HepG2 (cell line): ENCODE data around the gene MRPL14. TPM values are rescaled to one million over a fixed set of nuclear protein-coding genes. Genes with fewer than 3 reads are reported as not detected.
A peak's percentile ranks its signal among the peaks of the same experiment; 100 is the strongest.

ENCODE experiments used
- ELF3 ChIP-seq: IDR thresholded peaks from 2 replicates; pipeline ENCODE4 v1.6.1; 2016; ENCODE audit warnings: missing genetic modification reagents, missing compliant biosample characterization
- FIP1L1 ChIP-seq: fragments of 200-400 bp; formaldehyde crosslinking; IDR thresholded peaks from 2 replicates; pipeline ENCODE4 v1.6.1; 2018; ENCODE audit warnings: low read depth, mild to moderate bottlenecking, low read length, moderate library complexity, borderline replicate concordance; ENCODE audit not compliant: insufficient read depth
- HIVEP1 ChIP-seq: sonication (generic); formaldehyde crosslinking; IDR thresholded peaks from 2 replicates; pipeline ENCODE4 v1.4.0; 2020; ENCODE audit warnings: mild to moderate bottlenecking, missing genetic modification reagents
- IRX3 ChIP-seq: sonication (generic); formaldehyde crosslinking; IDR thresholded peaks from 2 replicates; pipeline ENCODE4 v1.8.1; 2023; ENCODE audit warnings: mild to moderate bottlenecking, low read depth, missing genetic modification reagents, borderline replicate concordance
- NFYB ChIP-seq: sonication (generic); formaldehyde crosslinking; IDR thresholded peaks from 2 replicates; pipeline ENCODE4 v1.4.0; 2020; ENCODE audit warnings: missing genetic modification reagents
- SATB2 ChIP-seq: sonication (generic); formaldehyde crosslinking; IDR thresholded peaks from 2 replicates; pipeline ENCODE4 v1.5.0; 2020; ENCODE audit warnings: missing genetic modification reagents
- SRSF4 ChIP-seq: fragments of 200-400 bp; formaldehyde crosslinking; IDR thresholded peaks from one replicate; pipeline ENCODE4 v1.6.1; 2018; ENCODE audit warnings: mild to moderate bottlenecking, low read depth, low read length, moderate library complexity; ENCODE audit not compliant: poor library complexity, severe bottlenecking
- SYNCRIP ChIP-seq: fragments of 200-400 bp; formaldehyde crosslinking; IDR thresholded peaks from 2 replicates; pipeline ENCODE4 v1.6.1; 2018; ENCODE audit warnings: mild to moderate bottlenecking, low read depth, low read length; ENCODE audit not compliant: insufficient read depth
- ZFP1 ChIP-seq: IDR thresholded peaks from 2 replicates; pipeline ENCODE4 v1.6.1; 2016
- ZNF329 ChIP-seq: sonication (generic); formaldehyde crosslinking; IDR thresholded peaks from 2 replicates; pipeline ENCODE4 v1.9.0; 2021; ENCODE audit warnings: low read depth, mild to moderate bottlenecking, missing genetic modification reagents
- polyA plus RNA-seq, 8 experiments: library from polyadenylated mRNA; depleted of rRNA in 3 of 8; stranded (reverse) in 7 of 8; unstranded in 1 of 8; fragments of >200 nt; fragmentation: Illumina TruSeq in 4 of 8; extraction: Trizol in 4 of 8; gene quantifications; 2 replicates each; pipeline versions ENCODE4 v1.2.1 to v1.2.3, GENCODE V29; 2011 to 2016; ENCODE audit warnings: low read depth in 4 of 8, missing spikeins in 1 of 8, mixed read lengths in 1 of 8; ENCODE audit not compliant: insufficient read depth in 1 of 8
- total RNA-seq, 5 experiments: library from RNA; depleted of rRNA; stranded (reverse); fragments of >200 nt; fragmentation: Illumina TruSeq; extraction: Trizol; gene quantifications; 2 replicates each; pipeline ENCODE4 v1.2.3, GENCODE V29; 2016; ENCODE audit warnings: low read depth in 1 of 5
- TF ChIP-seq, protein P1 (sequence below): sonication (generic); formaldehyde crosslinking; IDR thresholded peaks from 2 replicates; pipeline ENCODE4 v1.4.0; 2020; ENCODE audit warnings: missing genetic modification reagents
- TF ChIP-seq, protein P2 (sequence below): sonication (generic); formaldehyde crosslinking; IDR thresholded peaks from 2 replicates; pipeline ENCODE4 v1.4.0; 2020; ENCODE audit warnings: missing genetic modification reagents, borderline replicate concordance
- TF ChIP-seq, protein P3 (sequence below): sonication (generic); formaldehyde crosslinking; IDR thresholded peaks from 2 replicates; pipeline ENCODE4 v1.4.0; 2020; ENCODE audit warnings: missing genetic modification reagents
- TF ChIP-seq, protein P4 (sequence below): sonication (generic); formaldehyde crosslinking; IDR thresholded peaks from 2 replicates; pipeline ENCODE4 v1.4.0; 2020; ENCODE audit warnings: mild to moderate bottlenecking, missing genetic modification reagents

The MRPL14 gene
- total and polyA plus RNA-seq, 2 of the 13 experiments (the other 11 are each of a cell fraction or from before 2014, with no cell fraction given), result 157 to 178 TPM

DNA sequence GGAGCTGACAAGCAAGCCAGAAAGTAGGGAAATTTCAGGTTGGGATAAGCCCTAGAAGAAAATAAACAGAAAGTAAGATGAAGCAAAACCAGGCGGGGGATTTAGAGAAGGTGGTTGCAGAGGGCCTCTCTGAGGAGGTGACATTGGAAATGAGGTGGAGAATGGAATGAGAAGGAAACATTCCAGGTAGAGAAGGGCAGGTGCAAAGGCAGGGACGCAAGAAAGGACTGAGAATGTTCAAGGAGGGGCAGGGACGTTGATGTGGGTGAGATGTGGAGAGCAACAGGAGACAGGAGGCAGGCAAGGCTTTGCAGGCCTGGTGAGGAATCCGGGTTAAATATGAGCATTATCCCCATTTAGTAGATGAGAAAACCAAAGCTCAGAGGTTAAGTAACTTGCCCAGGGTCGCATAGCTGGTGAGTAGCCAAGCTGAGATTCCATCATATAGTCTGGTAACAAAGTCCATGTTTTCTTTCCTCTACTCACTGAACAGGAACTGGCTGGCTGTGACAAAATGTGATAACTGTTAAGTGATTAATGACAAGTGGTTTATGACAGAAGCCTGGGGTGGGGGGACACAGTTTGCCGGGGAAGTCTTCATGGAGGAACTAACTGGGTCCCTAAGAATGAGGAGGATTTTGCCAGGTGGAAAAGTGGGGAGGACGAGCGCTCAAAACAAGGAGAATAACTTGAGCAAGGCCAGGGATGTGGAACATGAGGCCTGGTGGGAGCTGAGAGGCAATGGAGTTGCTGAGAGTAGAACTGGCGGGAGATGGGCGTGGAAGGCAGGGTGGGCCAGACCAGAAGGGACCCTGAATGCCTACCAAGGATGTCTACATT is 32.6 kb downstream of the MRPL14 start (continued):
- TF ChIP-seq, protein P1, sequence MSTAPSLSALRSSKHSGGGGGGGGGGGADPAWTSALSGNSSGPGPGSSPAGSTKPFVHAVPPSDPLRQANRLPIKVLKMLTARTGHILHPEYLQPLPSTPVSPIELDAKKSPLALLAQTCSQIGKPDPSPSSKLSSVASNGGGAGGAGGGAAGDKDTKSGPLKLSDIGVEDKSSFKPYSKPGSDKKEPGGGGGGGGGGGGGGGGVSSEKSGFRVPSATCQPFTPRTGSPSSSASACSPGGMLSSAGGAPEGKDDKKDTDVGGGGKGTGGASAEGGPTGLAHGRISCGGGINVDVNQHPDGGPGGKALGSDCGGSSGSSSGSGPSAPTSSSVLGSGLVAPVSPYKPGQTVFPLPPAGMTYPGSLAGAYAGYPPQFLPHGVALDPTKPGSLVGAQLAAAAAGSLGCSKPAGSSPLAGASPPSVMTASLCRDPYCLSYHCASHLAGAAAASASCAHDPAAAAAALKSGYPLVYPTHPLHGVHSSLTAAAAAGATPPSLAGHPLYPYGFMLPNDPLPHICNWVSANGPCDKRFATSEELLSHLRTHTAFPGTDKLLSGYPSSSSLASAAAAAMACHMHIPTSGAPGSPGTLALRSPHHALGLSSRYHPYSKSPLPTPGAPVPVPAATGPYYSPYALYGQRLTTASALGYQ (CRISPR knock-in tag), result no peak; the same call in 1 of the 2 replicates
- TF ChIP-seq FIP1L1, result no peak
- TF ChIP-seq HIVEP1 (CRISPR knock-in tag), result no peak
- no peak for TF ChIP-seq IRX3 (CRISPR knock-in tag)
- no peak for TF ChIP-seq SRSF4
- 0 out of 2 replicates have a peak, but pooled peaks have one; percentile 19 for TF ChIP-seq SATB2 (CRISPR knock-in tag)
- TF ChIP-seq NFYB (CRISPR knock-in tag), result 0 out of 2 replicates have a peak, but pooled peaks have one; percentile 9
- no peak for TF ChIP-seq ZNF329 (CRISPR knock-in tag)
- TF ChIP-seq, protein P2, sequence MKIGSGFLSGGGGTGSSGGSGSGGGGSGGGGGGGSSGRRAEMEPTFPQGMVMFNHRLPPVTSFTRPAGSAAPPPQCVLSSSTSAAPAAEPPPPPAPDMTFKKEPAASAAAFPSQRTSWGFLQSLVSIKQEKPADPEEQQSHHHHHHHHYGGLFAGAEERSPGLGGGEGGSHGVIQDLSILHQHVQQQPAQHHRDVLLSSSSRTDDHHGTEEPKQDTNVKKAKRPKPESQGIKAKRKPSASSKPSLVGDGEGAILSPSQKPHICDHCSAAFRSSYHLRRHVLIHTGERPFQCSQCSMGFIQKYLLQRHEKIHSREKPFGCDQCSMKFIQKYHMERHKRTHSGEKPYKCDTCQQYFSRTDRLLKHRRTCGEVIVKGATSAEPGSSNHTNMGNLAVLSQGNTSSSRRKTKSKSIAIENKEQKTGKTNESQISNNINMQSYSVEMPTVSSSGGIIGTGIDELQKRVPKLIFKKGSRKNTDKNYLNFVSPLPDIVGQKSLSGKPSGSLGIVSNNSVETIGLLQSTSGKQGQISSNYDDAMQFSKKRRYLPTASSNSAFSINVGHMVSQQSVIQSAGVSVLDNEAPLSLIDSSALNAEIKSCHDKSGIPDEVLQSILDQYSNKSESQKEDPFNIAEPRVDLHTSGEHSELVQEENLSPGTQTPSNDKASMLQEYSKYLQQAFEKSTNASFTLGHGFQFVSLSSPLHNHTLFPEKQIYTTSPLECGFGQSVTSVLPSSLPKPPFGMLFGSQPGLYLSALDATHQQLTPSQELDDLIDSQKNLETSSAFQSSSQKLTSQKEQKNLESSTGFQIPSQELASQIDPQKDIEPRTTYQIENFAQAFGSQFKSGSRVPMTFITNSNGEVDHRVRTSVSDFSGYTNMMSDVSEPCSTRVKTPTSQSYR, result no peak
- TF ChIP-seq, protein P3, sequence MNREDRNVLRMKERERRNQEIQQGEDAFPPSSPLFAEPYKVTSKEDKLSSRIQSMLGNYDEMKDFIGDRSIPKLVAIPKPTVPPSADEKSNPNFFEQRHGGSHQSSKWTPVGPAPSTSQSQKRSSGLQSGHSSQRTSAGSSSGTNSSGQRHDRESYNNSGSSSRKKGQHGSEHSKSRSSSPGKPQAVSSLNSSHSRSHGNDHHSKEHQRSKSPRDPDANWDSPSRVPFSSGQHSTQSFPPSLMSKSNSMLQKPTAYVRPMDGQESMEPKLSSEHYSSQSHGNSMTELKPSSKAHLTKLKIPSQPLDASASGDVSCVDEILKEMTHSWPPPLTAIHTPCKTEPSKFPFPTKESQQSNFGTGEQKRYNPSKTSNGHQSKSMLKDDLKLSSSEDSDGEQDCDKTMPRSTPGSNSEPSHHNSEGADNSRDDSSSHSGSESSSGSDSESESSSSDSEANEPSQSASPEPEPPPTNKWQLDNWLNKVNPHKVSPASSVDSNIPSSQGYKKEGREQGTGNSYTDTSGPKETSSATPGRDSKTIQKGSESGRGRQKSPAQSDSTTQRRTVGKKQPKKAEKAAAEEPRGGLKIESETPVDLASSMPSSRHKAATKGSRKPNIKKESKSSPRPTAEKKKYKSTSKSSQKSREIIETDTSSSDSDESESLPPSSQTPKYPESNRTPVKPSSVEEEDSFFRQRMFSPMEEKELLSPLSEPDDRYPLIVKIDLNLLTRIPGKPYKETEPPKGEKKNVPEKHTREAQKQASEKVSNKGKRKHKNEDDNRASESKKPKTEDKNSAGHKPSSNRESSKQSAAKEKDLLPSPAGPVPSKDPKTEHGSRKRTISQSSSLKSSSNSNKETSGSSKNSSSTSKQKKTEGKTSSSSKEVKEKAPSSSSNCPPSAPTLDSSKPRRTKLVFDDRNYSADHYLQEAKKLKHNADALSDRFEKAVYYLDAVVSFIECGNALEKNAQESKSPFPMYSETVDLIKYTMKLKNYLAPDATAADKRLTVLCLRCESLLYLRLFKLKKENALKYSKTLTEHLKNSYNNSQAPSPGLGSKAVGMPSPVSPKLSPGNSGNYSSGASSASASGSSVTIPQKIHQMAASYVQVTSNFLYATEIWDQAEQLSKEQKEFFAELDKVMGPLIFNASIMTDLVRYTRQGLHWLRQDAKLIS (CRISPR knock-in tag), result peak; percentile 68; the same call in 1 of the 2 replicates
- peak; percentile 84; the same call in 1 of the 2 replicates for TF ChIP-seq ZFP1 (CRISPR knock-in tag)
- no peak for TF ChIP-seq SYNCRIP
- peak; percentile 96 for TF ChIP-seq ELF3 (CRISPR knock-in tag)
- TF ChIP-seq, protein P4, sequence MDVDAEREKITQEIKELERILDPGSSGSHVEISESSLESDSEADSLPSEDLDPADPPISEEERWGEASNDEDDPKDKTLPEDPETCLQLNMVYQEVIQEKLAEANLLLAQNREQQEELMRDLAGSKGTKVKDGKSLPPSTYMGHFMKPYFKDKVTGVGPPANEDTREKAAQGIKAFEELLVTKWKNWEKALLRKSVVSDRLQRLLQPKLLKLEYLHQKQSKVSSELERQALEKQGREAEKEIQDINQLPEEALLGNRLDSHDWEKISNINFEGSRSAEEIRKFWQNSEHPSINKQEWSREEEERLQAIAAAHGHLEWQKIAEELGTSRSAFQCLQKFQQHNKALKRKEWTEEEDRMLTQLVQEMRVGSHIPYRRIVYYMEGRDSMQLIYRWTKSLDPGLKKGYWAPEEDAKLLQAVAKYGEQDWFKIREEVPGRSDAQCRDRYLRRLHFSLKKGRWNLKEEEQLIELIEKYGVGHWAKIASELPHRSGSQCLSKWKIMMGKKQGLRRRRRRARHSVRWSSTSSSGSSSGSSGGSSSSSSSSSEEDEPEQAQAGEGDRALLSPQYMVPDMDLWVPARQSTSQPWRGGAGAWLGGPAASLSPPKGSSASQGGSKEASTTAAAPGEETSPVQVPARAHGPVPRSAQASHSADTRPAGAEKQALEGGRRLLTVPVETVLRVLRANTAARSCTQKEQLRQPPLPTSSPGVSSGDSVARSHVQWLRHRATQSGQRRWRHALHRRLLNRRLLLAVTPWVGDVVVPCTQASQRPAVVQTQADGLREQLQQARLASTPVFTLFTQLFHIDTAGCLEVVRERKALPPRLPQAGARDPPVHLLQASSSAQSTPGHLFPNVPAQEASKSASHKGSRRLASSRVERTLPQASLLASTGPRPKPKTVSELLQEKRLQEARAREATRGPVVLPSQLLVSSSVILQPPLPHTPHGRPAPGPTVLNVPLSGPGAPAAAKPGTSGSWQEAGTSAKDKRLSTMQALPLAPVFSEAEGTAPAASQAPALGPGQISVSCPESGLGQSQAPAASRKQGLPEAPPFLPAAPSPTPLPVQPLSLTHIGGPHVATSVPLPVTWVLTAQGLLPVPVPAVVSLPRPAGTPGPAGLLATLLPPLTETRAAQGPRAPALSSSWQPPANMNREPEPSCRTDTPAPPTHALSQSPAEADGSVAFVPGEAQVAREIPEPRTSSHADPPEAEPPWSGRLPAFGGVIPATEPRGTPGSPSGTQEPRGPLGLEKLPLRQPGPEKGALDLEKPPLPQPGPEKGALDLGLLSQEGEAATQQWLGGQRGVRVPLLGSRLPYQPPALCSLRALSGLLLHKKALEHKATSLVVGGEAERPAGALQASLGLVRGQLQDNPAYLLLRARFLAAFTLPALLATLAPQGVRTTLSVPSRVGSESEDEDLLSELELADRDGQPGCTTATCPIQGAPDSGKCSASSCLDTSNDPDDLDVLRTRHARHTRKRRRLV (CRISPR knock-in tag), result peak; percentile 62; the same call in 1 of the 2 replicates
